ENCODE measurements around the gene MRPL37. TPM values are rescaled to one million over a fixed set of nuclear protein-coding genes. Genes with fewer than 3 reads are reported as not detected.
A peak's percentile ranks its signal among the peaks of the same experiment; 100 is the strongest.

MRPL37 gene
- total RNA-seq, 4 donors from 2014 or later, result 91.6 to 141 (median 121) TPM

DNA sequence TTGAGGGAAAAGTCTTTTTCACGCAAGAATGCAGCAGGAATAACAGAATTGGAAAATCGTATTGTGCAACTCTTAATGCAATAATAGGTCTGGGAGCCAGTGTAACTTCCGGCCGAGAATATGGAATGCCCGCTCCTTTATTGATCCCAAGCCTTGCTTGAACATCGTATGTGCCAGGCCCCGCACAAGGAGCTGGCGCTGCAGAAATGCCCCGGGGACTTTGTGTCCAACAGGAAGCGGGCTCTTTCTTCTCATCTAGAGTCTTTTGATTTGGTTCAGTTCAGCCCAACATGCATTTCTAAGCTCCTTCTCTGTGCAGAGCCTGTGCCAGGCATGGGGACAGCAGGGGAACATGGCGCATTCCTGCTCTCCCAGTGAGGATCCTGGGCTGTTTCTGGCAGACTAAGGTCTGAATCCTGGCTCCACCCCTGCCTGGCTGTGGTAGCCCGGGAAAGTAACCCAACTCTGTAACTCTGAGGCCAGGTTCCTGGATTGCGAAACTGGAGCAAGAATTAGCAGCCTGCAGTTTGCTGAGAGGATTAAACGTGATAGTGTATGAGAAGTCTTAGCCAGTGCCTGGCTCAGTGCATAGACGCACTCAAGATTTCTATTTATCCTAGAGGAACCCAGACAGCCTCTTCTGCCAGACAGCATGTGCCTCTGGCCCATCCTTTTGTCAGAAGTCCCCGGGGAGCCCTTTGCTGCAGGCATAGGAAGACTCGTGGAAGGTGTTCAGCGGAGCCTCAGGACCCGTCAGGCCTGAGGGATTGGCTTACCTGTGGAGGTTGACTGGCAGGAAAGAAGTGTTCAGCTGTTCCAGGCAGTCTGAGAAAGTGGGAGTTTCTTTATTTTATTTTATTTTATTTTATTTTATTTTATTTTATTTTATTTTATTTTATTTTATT is 46.2 kb upstream of the MRPL37 start:
- peak; percentile 100 for ATAC-seq
- H3K4me1 ChIP-seq, result peaks cover 8 to 15% of the 10 kb centered on the region in 2 donors
- H3K36me3 ChIP-seq, result no peaks in the 10 kb centered on the region
- in situ Hi-C loops (cut with MboI; ENCODE audit: low sequenced_read_pairs in 4 of 4), result no loop called here
- H3K4me3 ChIP-seq, result no peak overlapping the region
- peak overlapping the region; percentile 60 to 73 (median 65) for H3K27ac ChIP-seq
- no peak for TF ChIP-seq POLR2A (IDR thresholded peaks at IDR 0.05)
- TF ChIP-seq, protein P1, sequence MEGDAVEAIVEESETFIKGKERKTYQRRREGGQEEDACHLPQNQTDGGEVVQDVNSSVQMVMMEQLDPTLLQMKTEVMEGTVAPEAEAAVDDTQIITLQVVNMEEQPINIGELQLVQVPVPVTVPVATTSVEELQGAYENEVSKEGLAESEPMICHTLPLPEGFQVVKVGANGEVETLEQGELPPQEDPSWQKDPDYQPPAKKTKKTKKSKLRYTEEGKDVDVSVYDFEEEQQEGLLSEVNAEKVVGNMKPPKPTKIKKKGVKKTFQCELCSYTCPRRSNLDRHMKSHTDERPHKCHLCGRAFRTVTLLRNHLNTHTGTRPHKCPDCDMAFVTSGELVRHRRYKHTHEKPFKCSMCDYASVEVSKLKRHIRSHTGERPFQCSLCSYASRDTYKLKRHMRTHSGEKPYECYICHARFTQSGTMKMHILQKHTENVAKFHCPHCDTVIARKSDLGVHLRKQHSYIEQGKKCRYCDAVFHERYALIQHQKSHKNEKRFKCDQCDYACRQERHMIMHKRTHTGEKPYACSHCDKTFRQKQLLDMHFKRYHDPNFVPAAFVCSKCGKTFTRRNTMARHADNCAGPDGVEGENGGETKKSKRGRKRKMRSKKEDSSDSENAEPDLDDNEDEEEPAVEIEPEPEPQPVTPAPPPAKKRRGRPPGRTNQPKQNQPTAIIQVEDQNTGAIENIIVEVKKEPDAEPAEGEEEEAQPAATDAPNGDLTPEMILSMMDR (IDR thresholded peaks at IDR 0.05 in 4 of 5, conservative IDR thresholded peaks at IDR 0.05 in 1 of 5), result no peak
- H3K9me3 ChIP-seq, result no peaks in the 10 kb centered on the region
- peak; percentile 79 to 88 for DNase-seq
- intact Hi-C loops (cut with DNase I; ENCODE audit: low total_unique reads), result loop anchor here (1.0 kb wide), 1 partner anchor 27 kb away; no protein-coding TSS in a partner anchor
- H3K27me3 ChIP-seq, result no peaks in the 10 kb centered on the region

DNA sequence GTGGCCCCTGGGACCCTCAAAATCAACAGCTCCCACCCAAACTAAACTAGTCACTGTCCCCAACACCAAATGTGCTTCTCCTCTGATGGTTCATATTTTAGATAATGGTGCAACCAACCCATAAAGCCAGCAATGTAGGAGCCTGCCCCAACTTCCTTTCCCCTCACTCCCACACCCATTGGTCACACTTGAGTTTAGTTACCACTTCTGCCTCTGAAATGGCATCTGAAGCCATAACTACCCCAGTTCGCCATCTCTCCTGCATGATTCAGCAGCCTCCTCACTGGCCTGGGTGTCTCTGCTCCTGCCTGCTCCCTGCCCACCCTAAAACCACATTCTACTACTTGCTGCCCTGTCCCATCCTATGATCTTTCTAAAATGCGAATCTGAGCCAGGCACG is 43.8 kb upstream of the MRPL37 start:
- Histone ChIP-seq H3K27me3 (no peaks in the 10 kb centered on the region), H3K9me3 (no peaks in the 10 kb centered on the region), H3K4me3 (no peak overlapping the region), H3K36me3 (no peaks in the 10 kb centered on the region), H3K27ac (no peak overlapping the region), H3K4me1 (peaks cover 8 to 15% of the 10 kb centered on the region in 2 donors)
- in situ Hi-C loops (cut with MboI; ENCODE audit: low sequenced_read_pairs in 4 of 4) (no loop called here), intact Hi-C loops (cut with DNase I; ENCODE audit: low total_unique reads) (no loop called here)
- no peak for DNase-seq
- TF ChIP-seq, protein P1 (IDR thresholded peaks at IDR 0.05 in 4 of 5, conservative IDR thresholded peaks at IDR 0.05 in 1 of 5), result no peak
- no peak for TF ChIP-seq POLR2A (IDR thresholded peaks at IDR 0.05)
- no peak for ATAC-seq

DNA sequence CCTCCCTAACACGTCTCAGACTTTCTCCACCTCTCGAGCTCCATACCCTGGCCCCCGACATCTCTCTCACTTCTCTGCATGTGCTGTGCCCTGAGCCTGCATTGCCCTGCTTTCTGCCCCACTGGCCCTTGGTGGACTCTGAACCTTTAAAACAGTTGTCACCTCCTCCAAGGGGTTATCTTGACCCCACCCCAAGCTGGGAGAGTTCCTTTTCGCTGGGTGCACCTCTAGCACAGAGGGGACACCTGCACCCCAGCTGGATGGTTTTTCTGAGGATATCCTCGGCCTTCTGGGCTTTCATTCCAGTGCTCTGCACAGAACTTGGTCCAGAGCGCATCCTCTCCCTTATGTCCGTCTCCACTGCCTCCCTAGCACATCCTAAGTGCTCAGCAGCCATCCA is 43.0 kb upstream of the MRPL37 start:
- Histone ChIP-seq H3K27ac (no peak overlapping the region), H3K4me3 (no peak overlapping the region), H3K36me3 (no peaks in the 10 kb centered on the region), H3K27me3 (no peaks in the 10 kb centered on the region), H3K4me1 (peaks cover 8 to 15% of the 10 kb centered on the region in 2 donors), H3K9me3 (no peaks in the 10 kb centered on the region)
- DNase-seq (no peak), ATAC-seq (no peak)
- in situ Hi-C loops (cut with MboI; ENCODE audit: low sequenced_read_pairs in 4 of 4) (no loop called here), intact Hi-C loops (cut with DNase I; ENCODE audit: low total_unique reads) (no loop called here)
- TF ChIP-seq, protein P1 (IDR thresholded peaks at IDR 0.05 in 4 of 5, conservative IDR thresholded peaks at IDR 0.05 in 1 of 5), result no peak
- TF ChIP-seq POLR2A (IDR thresholded peaks at IDR 0.05), result no peak

DNA sequence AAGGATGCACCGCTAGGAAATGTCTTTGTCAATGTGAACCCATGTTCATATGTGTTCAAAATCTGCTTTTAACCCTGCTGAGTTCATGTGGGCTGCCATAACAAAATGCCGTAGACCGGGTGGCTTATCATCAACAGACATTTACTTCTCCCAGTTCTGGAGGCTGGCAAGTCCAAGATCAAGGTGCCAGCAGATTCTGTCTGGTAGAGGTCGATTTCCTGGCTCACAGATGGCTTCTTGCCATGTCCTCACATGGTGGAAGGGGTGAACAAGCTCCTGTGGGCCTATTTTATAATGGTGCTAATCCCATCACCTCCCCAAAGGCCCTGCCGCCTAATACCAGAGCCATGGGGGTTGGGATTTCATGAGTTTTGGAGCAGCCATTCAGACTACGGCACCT is 42.6 kb upstream of the MRPL37 start:
- Histone ChIP-seq H3K27me3 (no peaks in the 10 kb centered on the region), H3K36me3 (no peaks in the 10 kb centered on the region), H3K27ac (no peak overlapping the region), H3K4me1 (peaks cover 8 to 15% of the 10 kb centered on the region in 2 donors), H3K4me3 (no peak overlapping the region), H3K9me3 (no peaks in the 10 kb centered on the region)
- in situ Hi-C loops (cut with MboI; ENCODE audit: low sequenced_read_pairs in 4 of 4) (no loop called here), intact Hi-C loops (cut with DNase I; ENCODE audit: low total_unique reads) (no loop called here)
- ATAC-seq, result no peak
- TF ChIP-seq, protein P1 (IDR thresholded peaks at IDR 0.05 in 4 of 5, conservative IDR thresholded peaks at IDR 0.05 in 1 of 5), result no peak
- no peak for TF ChIP-seq POLR2A (IDR thresholded peaks at IDR 0.05)
- DNase-seq, result no peak

Measured in gastrocnemius medialis (tissue), 4 donors.